ENCODE data around the gene ZNF74. TPM values are rescaled to one million over a fixed set of nuclear protein-coding genes. Genes with fewer than 3 reads are reported as not detected.
"Not testable (repeated sequence)": the region's sequence is repeated elsewhere in the genome, so short reads cannot be mapped to it uniquely, and the experiment has no call there.

Gene ZNF74
- total and polyA plus RNA-seq, 2 donors (not counting 1 experiment from before 2014, with no cell fraction given), result 2.5 to 13.0 TPM

GRCh38 chr22:20407829-20408228, 13.9 kb downstream of the ZNF74 start:
- Histone ChIP-seq H4K20me1 (ENCODE audit: control insufficient read depth, extremely low read depth, insufficient read depth, low read length) (no peaks in the 10 kb centered on the region), H3K79me2 (ENCODE audit: control insufficient read depth, insufficient read depth, low read length) (no peaks in the 10 kb centered on the region), H3K27ac (ENCODE audit: insufficient read depth, low read length) (no peak overlapping the region), H3K36me3 (ENCODE audit: control insufficient read depth, insufficient read depth, low read length) (peaks cover 13% of the 10 kb centered on the region), H3K27me3 (ENCODE audit: control insufficient read depth, insufficient read depth, low read length) (no peaks in the 10 kb centered on the region), H3K4me3 (replicated peaks in 1 of 4; ENCODE audit: control extremely low read depth in 1 of 4, insufficient read depth in 1 of 4, low read depth in 3 of 4, low read length in 4 of 4) (no peak overlapping the region), H2AFZ (ENCODE audit: low read length) (no peak overlapping the region), H3K9me3 (ENCODE audit: control insufficient read depth, insufficient read depth, low read depth, low read length) (no peaks in the 10 kb centered on the region), H3K4me2 (ENCODE audit: extremely low read depth, insufficient read depth, low read length) (no peak overlapping the region), H3K4me1 (ENCODE audit: control insufficient read depth, extremely low read depth, insufficient read depth, low read length) (no peaks in the 10 kb centered on the region), H3K9ac (ENCODE audit: insufficient read depth, low read length) (no peak overlapping the region)
- no peak for DNase-seq (ENCODE audit: low read depth in 2 of 2)
- TF ChIP-seq CTCF (conservative IDR thresholded peaks at IDR 0.05 in 1 of 2, IDR thresholded peaks at IDR 0.05 in 1 of 2; ENCODE audit: low read depth in 1 of 2, low read length in 2 of 2) (no peak), EZH2 (IDR thresholded peaks at IDR 0.05; ENCODE audit: low read length, missing control alignments) (no peak)

- no peak for DNase-seq (ENCODE audit: low read depth in 2 of 2)
- H2AFZ ChIP-seq (ENCODE audit: low read length), result no peak overlapping the region
Observed at GRCh38 chr22:20408891-20409290, 14.9 kb downstream of the ZNF74 start.

GRCh38 chr22:20409385-20409784, 15.4 kb downstream of the ZNF74 start:
- not testable (repeated sequence) for H3K4me2 ChIP-seq (ENCODE audit: extremely low read depth, insufficient read depth, low read length); H3K4me1 ChIP-seq (ENCODE audit: control insufficient read depth, extremely low read depth, insufficient read depth, low read length); DNase-seq (ENCODE audit: low read depth in 2 of 2); H3K36me3 ChIP-seq (ENCODE audit: control insufficient read depth, insufficient read depth, low read length); H3K9ac ChIP-seq (ENCODE audit: insufficient read depth, low read length); H3K9me3 ChIP-seq (ENCODE audit: control insufficient read depth, insufficient read depth, low read depth, low read length); H3K79me2 ChIP-seq (ENCODE audit: control insufficient read depth, insufficient read depth, low read length); H3K27me3 ChIP-seq (ENCODE audit: control insufficient read depth, insufficient read depth, low read length); H4K20me1 ChIP-seq (ENCODE audit: control insufficient read depth, extremely low read depth, insufficient read depth, low read length); H3K27ac ChIP-seq (ENCODE audit: insufficient read depth, low read length); H3K4me3 ChIP-seq (replicated peaks in 1 of 4; ENCODE audit: control extremely low read depth in 1 of 4, insufficient read depth in 1 of 4, low read depth in 3 of 4, low read length in 4 of 4); H2AFZ ChIP-seq (ENCODE audit: low read length)

More at GRCh38 chr22:20408891-20409290, 14.9 kb downstream of the ZNF74 start:
- Histone ChIP-seq H3K79me2 (ENCODE audit: control insufficient read depth, insufficient read depth, low read length) (no peaks in the 10 kb centered on the region), H3K36me3 (ENCODE audit: control insufficient read depth, insufficient read depth, low read length) (peaks cover 9% of the 10 kb centered on the region), H3K27me3 (ENCODE audit: control insufficient read depth, insufficient read depth, low read length) (no peaks in the 10 kb centered on the region), H3K4me1 (ENCODE audit: control insufficient read depth, extremely low read depth, insufficient read depth, low read length) (no peaks in the 10 kb centered on the region), H4K20me1 (ENCODE audit: control insufficient read depth, extremely low read depth, insufficient read depth, low read length) (no peaks in the 10 kb centered on the region), H3K27ac (ENCODE audit: insufficient read depth, low read length) (no peak overlapping the region), H3K9me3 (ENCODE audit: control insufficient read depth, insufficient read depth, low read depth, low read length) (no peaks in the 10 kb centered on the region), H3K4me2 (ENCODE audit: extremely low read depth, insufficient read depth, low read length) (no peak overlapping the region), H3K9ac (ENCODE audit: insufficient read depth, low read length) (no peak overlapping the region), H3K4me3 (replicated peaks in 1 of 4; ENCODE audit: control extremely low read depth in 1 of 4, insufficient read depth in 1 of 4, low read depth in 3 of 4, low read length in 4 of 4) (no peak overlapping the region)
- TF ChIP-seq EZH2 (IDR thresholded peaks at IDR 0.05; ENCODE audit: low read length, missing control alignments), result no peak
- TF ChIP-seq CTCF (conservative IDR thresholded peaks at IDR 0.05 in 1 of 2, IDR thresholded peaks at IDR 0.05 in 1 of 2; ENCODE audit: low read depth in 1 of 2, low read length in 2 of 2), result no peak

Measured in fibroblast of lung (primary cell).